GM19193 (cell line): ENCODE data around the gene MYO5A.

Experiments used
- POLR2A ChIP-seq: IDR thresholded peaks from 4 replicates; pipeline ENCODE4 v1.6.1; 2011; ENCODE audit not compliant: insufficient read depth, insufficient read length; ENCODE audit errors: extremely low read depth

Gene MYO5A

DNA sequence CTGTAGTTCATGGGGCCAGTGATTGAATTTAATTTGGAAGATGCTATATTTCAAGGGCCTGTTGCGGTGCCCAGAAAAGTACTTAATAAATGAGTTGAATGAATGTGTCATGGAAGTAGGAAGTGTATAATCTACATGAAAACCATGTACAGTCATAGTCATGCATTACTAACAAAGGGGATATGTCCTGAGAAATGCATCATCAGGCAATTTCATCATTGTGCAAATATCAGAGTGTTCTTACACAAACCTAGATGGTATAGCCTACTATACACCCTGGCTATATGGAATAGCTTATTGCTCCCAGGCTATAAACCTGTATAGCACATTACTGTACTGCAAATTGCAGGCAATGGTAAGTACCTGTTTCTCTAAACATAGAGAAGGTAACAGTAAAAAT lies 222.4 kb downstream of the MYO5A start:
- no peak for TF ChIP-seq POLR2A

DNA sequence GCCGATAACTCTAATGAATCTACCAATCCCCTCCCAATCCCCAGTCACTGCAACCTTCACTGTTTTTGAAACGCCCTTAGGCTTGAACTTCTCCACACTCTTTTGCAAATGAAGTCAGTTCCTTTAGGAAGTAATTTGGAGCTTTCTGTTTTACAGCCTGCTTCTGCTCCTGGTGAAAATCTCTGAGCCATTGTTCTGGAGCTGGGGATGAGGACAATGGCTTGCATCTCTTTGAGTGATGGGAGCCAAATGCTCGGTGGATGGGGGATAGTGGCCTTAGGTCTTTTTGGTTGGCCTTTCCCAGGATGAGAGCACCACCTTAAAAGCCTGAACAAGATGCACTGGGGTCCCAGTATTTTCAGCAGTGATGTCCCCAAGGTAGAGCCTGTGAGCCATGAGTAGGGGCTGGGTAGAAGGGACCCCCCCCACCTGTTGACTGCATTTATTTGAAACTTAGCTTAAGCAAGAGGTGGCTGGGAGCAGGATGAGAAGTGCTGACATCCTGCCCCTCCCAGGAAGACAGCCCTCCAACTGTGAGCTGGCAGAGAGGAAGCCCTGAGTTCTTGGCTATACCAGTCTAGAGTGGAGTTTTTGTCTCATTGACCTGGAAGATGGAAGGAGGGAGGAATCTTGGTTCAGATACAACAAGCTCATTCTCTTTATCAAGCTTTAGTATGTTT lies 225.4 kb downstream of the MYO5A start:
- TF ChIP-seq POLR2A = no peak

DNA sequence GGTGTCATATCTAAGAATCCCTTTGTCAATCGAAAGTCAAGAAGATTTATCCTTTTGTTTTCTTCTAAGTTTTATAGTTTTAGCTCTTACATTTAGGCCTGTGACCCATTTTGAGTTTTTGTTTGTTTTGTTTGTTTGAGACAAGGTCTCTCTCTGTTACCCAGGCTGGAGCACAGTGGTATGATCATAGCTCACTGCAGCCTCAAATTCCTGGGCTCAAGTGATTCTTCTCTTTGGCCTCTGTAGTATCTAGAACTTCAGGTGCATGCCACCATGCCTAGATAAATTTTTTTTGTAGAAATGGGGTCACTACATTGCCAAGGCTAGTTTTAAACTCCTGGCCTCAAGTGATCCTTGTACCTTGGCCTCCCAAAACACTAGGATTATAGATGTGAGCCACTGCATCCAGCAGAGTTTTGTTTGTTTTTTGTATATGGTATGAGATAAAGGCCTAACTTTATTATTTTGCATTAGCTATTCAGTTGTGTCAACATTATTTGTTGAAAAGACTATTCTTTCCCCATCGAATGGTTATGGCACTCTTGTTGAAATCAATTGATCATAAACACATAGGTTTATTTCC lies 227.3 kb downstream of the MYO5A start:
- TF ChIP-seq POLR2A = no peak

DNA sequence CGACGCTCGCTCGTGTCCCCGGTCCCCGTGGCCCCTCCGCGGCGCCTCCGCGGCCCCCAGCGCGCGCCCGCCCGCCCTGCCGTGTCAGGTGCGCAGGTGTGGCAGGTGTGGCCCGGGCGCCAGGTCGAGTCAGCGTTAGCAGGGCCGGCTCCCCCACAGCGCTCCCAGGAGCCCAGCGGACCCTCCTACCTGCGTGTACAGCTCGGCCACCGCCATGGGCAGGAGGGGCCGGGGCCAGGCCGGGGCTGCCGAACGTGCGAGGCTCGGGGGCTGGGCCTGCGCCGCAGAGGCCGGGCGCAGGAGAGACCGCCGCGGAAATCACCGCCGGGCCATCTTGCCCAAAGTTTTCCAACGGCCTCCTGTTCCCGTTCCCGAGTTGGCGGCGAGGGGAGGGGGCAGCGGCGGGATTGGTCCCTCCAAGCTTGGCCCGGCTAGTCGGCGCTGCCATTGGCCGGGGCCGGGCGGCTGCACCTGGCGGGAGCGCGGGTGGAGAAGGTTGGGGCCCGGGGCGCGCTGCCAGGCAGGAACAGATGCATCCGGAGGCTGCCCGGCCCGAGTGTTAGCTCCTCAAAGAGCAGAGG lies 233.2 kb downstream of the MYO5A start, which contains the start of gene MYO5C:
MYO5C (minus strand) TSS at position 384 of the 581 bp plus-strand sequence; CDS start at position 216, 168 bp downstream.
- TF ChIP-seq POLR2A = no peak

GRCh38 chr15:52294881-52295420 lies 233.7 kb downstream of the MYO5A start:
- TF ChIP-seq POLR2A = no peak

GRCh38 chr15:52292780-52293392 lies 235.8 kb downstream of the MYO5A start:
- no peak for TF ChIP-seq POLR2A

DNA sequence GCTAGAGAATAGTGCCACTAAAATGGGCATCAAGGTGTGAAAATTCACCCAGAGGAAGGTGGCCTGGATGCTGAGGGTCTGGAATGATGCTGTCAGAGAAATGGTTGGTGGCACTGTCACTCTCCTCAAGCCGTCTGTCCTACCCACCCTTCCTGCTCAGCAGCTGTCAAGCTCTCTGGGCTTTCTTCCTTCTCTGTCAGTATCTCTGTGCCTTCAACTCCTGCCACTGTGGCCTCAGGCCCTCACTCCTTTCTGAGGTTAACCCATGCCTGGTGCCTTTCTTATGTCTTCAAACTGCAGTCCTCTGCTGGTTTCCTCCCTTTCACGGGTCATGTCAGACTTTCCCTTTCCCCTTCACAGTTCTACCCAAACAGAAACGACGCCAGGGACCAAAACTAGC lies 237.5 kb downstream of the MYO5A start:
- TF ChIP-seq POLR2A = no peak

DNA sequence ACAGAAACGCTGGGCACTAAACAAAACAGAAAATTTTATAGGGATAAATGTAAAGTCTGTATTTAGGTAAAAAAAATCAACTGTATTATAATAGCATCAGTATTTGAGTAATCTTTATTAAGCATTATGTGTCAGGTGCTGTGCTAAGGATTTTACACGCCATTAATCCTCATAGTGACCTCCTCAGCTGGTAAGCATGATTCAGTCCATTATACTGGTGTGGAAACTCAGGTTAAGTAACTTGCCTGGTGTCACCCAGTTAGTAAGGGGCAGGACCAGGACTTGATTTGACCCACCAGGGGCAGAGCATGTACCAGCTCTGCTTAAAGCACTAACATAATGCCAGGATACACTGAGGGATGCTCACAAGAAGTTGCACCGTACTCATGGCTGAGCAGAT lies 237.9 kb downstream of the MYO5A start:
- TF ChIP-seq POLR2A = no peak

GRCh38 chr15:52290329-52290728 lies 238.4 kb downstream of the MYO5A start:
- no peak for TF ChIP-seq POLR2A

DNA sequence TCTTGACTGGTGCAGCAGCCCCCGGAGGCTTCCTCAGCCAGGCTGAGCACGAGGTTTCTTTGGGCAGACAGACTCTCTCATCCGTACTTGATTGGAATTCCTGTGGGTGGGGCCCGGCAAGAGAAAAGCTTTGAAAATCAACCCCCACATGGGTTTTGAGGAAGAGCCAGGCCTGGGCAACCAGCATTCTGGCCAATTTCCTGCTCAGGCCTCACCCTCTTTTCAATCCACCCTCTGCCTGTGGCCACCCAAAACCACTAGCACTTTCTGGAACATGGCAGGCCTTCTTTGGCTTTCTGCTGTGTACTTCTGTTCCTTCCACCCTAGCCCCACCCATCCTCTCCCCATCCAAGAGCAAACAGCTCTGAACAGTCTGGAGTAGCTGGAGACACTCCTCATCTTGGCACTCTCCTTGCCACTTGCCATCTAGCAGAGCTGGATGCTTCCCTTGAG lies 239.0 kb downstream of the MYO5A start:
- TF ChIP-seq POLR2A = no peak

GRCh38 chr15:52288986-52289385 lies 239.7 kb downstream of the MYO5A start:
- TF ChIP-seq POLR2A = no peak

DNA sequence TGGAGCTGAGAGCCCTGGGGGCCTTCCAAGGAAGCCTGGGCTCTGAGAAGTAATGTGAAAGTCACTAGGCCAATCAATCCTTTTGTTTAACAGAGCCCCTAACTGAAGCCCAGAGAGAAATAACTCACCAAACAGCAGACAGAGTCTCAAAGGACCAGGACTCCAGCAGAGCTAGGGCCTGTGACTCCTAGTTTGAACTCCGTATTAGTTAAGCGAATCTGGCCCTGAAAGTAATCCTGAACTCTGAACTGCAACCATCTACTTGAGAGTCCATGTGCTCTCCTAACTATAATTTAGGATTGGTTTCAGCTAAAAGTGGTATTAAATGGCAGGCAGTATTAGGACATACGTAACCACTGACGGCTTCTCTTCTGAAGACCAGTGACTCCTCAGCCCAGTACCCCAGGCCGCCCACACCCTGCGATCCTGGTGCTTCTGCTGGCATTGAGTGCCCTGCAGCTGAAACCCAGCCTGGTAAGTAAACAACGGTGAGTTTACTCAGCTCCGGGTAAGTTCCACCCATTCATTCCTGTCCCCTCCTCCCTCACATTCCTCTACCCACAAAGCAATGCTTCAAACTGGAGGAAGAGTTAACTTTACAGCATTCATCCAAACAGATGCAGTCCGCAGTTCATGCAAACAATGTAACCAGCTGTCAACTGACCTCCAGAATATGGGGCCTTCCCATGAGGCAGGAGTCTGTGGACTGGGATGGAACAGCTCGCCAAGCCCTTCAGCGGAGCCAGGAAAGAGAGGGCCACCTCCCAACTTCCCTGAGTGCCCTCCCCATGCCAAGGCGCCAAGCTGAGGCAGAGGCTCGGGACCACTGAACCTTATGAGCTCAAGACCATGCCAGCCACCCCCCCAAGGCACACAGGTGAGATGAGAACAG lies 240.4 kb downstream of the MYO5A start:
- no peak for TF ChIP-seq POLR2A

DNA sequence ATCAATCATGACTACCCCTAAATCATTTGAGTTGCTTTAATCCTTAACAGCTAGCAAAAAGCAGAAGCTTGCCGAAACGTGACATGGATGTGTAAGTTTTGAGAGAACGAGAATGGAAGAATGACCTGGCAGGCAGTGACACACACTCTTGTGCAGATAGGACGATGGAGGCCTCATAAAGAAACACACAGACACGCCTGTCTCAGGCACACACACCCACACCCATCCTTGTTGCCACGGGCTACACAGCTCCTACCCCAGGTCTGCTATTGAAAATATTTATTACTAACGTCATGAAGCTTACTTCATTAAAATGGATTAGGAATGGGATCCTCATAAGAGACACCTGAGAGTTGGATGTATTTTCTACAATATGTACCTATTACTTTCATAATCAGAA lies 241.6 kb downstream of the MYO5A start:
- no peak for TF ChIP-seq POLR2A

GRCh38 chr15:52284164-52284563 lies 244.5 kb downstream of the MYO5A start:
- TF ChIP-seq POLR2A = no peak
